IMR-90 (cell line): ENCODE results near the gene GJD2. TPM values are rescaled to one million over a fixed set of nuclear protein-coding genes. Genes with fewer than 3 reads are reported as not detected.

Experiments
- ATAC-seq: fragments of 200-7000 bp; cut with Tn5 transposase; 2 replicates; pipeline ENCODE4 v1.9.1; 2020; ENCODE audit warnings: low read depth, mild to moderate bottlenecking, moderate library complexity
- BruUV-seq: library from RNA; stranded (reverse); fragments of 400-500 nt; replicated peaks from 2 replicates; lab custom pipeline; 2021; lab: Mats Ljungman, UMichigan
- CTCF ChIA-PET: fragments of 300-600 bp; formaldehyde crosslinking; extraction: SDS; loops from one replicate; lab custom pipeline; 2021; ENCODE audit warnings: antibody characterized with exemption; lab: Yijun Ruan, JAX
- POLR2A ChIA-PET: fragments of 300-600 bp; sonication (Branson Sonifier 250); formaldehyde crosslinking; loops from one replicate; lab custom pipeline; 2022; ENCODE audit warnings: antibody characterized with exemption; ENCODE audit not compliant: unreplicated experiment; lab: Charles Lee
- DNase-seq: peaks from one replicate; pipeline ENCODE4 v3.0.0; 2013
- H2AFZ ChIP-seq: replicated peaks from 2 replicates; pipeline ENCODE3; 2013; ENCODE audit warnings: low read length, mild to moderate bottlenecking; ENCODE audit not compliant: poor library complexity
- H2AK5ac ChIP-seq: 2 replicates; pipeline ENCODE4 v1.6.1; 2013; ENCODE audit warnings: low read depth, low read length, inconsistent platforms
- H2AK9ac ChIP-seq: replicated peaks from 2 replicates; pipeline ENCODE3; 2013; ENCODE audit warnings: mild to moderate bottlenecking, low read depth, low read length, moderate library complexity; ENCODE audit not compliant: poor library complexity
- H2BK120ac ChIP-seq: 2 replicates; pipeline ENCODE4 v1.6.1; 2013; ENCODE audit warnings: low read depth, low read length, inconsistent platforms
- H2BK15ac ChIP-seq: 3 replicates; pipeline ENCODE4 v1.6.1; 2013; ENCODE audit warnings: low read depth, low read length, inconsistent platforms
- H2BK20ac ChIP-seq: 2 replicates; pipeline ENCODE4 v1.6.1; 2013; ENCODE audit warnings: low read depth, mild to moderate bottlenecking, inconsistent platforms, low read length, moderate library complexity
- H2BK5ac ChIP-seq: 2 replicates; pipeline ENCODE4 v1.6.1; 2013; ENCODE audit warnings: mild to moderate bottlenecking, low read depth, low read length, inconsistent platforms; ENCODE audit not compliant: poor library complexity, severe bottlenecking
- H3K14ac ChIP-seq: replicated peaks from 2 replicates; pipeline ENCODE4 v1.6.1; 2013; ENCODE audit warnings: low read depth, low read length, inconsistent platforms
- H3K18ac ChIP-seq: 2 replicates; pipeline ENCODE4 v1.6.1; 2013; ENCODE audit warnings: low read depth, low read length, control low read depth
- H3K23ac ChIP-seq: 2 replicates; pipeline ENCODE4 v1.6.1; 2013; ENCODE audit warnings: low read depth, low read length, inconsistent platforms
- H3K27ac ChIP-seq: 2 replicates; pipeline ENCODE4 v1.5.1; 2013; ENCODE audit warnings: mild to moderate bottlenecking, control low read depth, low read length; ENCODE audit not compliant: insufficient read depth
- H3K27me3 ChIP-seq: 2 replicates; pipeline ENCODE4 v1.6.1; 2013; ENCODE audit warnings: low read length; ENCODE audit not compliant: control insufficient read depth, insufficient read depth
- H3K36me3 ChIP-seq: 2 replicates; pipeline ENCODE4 v1.6.1; 2013; ENCODE audit warnings: low read length, mixed read lengths; ENCODE audit not compliant: control insufficient read depth, insufficient read depth
- H3K4ac ChIP-seq: 2 replicates; pipeline ENCODE4 v1.6.1; 2013; ENCODE audit warnings: low read depth, low read length, inconsistent platforms
- H3K4me1 ChIP-seq: 2 replicates; pipeline ENCODE4 v1.6.1; 2013; ENCODE audit warnings: low read length, mixed read lengths; ENCODE audit not compliant: control insufficient read depth, insufficient read depth
- H3K4me2 ChIP-seq: 2 replicates; pipeline ENCODE4 v1.6.1; 2013; ENCODE audit warnings: low read depth, mild to moderate bottlenecking, control low read depth, low read length, moderate library complexity
- H3K4me3 ChIP-seq: 2 replicates; pipeline ENCODE4 v1.5.1; 2013; ENCODE audit warnings: low read depth, mild to moderate bottlenecking, control low read depth, low read length, moderate library complexity; ENCODE audit not compliant: insufficient read depth
- H3K56ac ChIP-seq: 2 replicates; pipeline ENCODE4 v1.6.1; 2013; ENCODE audit warnings: low read length, inconsistent platforms; ENCODE audit not compliant: insufficient read depth; ENCODE audit errors: extremely low read depth
- H3K79me1 ChIP-seq, 2 experiments: 2 replicates each; pipeline ENCODE4 v1.6.1; 2013; ENCODE audit warnings: low read length in 2 of 2, inconsistent platforms in 1 of 2, low read depth in 1 of 2
- H3K9ac ChIP-seq: 2 replicates; pipeline ENCODE4 v1.6.1; 2013; ENCODE audit warnings: low read depth, low read length, control low read depth
- H3K9me1 ChIP-seq: 2 replicates; pipeline ENCODE4 v1.6.1; 2013; ENCODE audit warnings: low read length, inconsistent platforms; ENCODE audit not compliant: insufficient read depth
- H3K9me3 ChIP-seq: 2 replicates; pipeline ENCODE4 v1.6.1; 2013; ENCODE audit warnings: low read length; ENCODE audit not compliant: control insufficient read depth, insufficient read depth
- H4K20me1 ChIP-seq: 2 replicates; pipeline ENCODE4 v1.6.1; 2013; ENCODE audit warnings: low read length, inconsistent platforms; ENCODE audit not compliant: insufficient read depth
- H4K5ac ChIP-seq: 2 replicates; pipeline ENCODE4 v1.6.1; 2013; ENCODE audit warnings: mild to moderate bottlenecking, low read depth, low read length, control low read depth
- H4K8ac ChIP-seq, 2 experiments: 2 replicates each; pipeline ENCODE4 v1.6.1; 2013; ENCODE audit warnings: low read depth in 2 of 2, low read length in 2 of 2, control low read depth in 1 of 2, inconsistent platforms in 1 of 2
- H4K91ac ChIP-seq: 2 replicates; pipeline ENCODE4 v1.6.1; 2013; ENCODE audit warnings: low read depth, low read length, inconsistent platforms; ENCODE audit not compliant: insufficient read depth
- BHLHE40 ChIP-seq: fragments of 150-350 bp; IDR thresholded peaks from 2 replicates; pipeline ENCODE4 v1.6.1; 2016; ENCODE audit warnings: mild to moderate bottlenecking, low read depth, low read length
- CEBPB ChIP-seq: IDR thresholded peaks from 2 replicates; pipeline ENCODE4 v1.6.1; 2012; ENCODE audit warnings: low read depth, low read length, improper control_type of control experiment
- FOS ChIP-seq: fragments of 150-350 bp; IDR thresholded peaks from 2 replicates; pipeline ENCODE4 v1.6.1; 2016; ENCODE audit warnings: low read depth, low read length
- MAZ ChIP-seq: IDR thresholded peaks from 2 replicates; pipeline ENCODE4 v1.6.1; 2012; ENCODE audit warnings: low read depth, mild to moderate bottlenecking, low read length, improper control_type of control experiment, moderate library complexity, borderline replicate concordance
- NFE2L2 ChIP-seq: fragments of 150-350 bp; IDR thresholded peaks from 2 replicates; pipeline ENCODE4 v1.6.1; 2016; ENCODE audit warnings: low read depth, mild to moderate bottlenecking, low read length
- POLR2A ChIP-seq: IDR thresholded peaks from 2 replicates; pipeline ENCODE4 v1.6.1; 2012; ENCODE audit warnings: mild to moderate bottlenecking, low read depth, low read length
- RAD21 ChIP-seq: IDR thresholded peaks from 2 replicates; pipeline ENCODE4 v1.6.1; 2012; ENCODE audit warnings: low read length, improper control_type of control experiment
- RFX5 ChIP-seq: IDR thresholded peaks from 2 replicates; pipeline ENCODE4 v1.8.0; 2012; ENCODE audit warnings: low read depth, mild to moderate bottlenecking, low read length, moderate library complexity
- SMC3 ChIP-seq: fragments of 150-350 bp; IDR thresholded peaks from 2 replicates; pipeline ENCODE4 v1.6.1; 2016; ENCODE audit warnings: low read depth, mild to moderate bottlenecking, antibody characterized with exemption, low read length, moderate library complexity
- dilution Hi-C: fragments of 300-500 bp; cut with HindIII; formaldehyde crosslinking; loops from one replicate; pipeline ENCODE4 v1.14.3; 2018; ENCODE audit warnings: low sequenced_read_pairs; ENCODE audit not compliant: unreplicated experiment
- in situ Hi-C: fragments of 300-500 bp; cut with MboI; formaldehyde crosslinking; loops from 3 replicates; pipeline ENCODE4 v1.14.3; 2019; ENCODE audit warnings: low sequenced_read_pairs, inconsistent platforms, mixed read lengths
- intact Hi-C: fragments of 100-400 bp; cut with micrococcal nuclease; formaldehyde crosslinking; loops from 2 replicates; pipeline ENCODE4 v1.10.0; 2022
- polyA plus RNA-seq, 3 experiments: library from polyadenylated mRNA; depleted of rRNA; stranded (reverse); fragments of >200 nt; gene quantifications; 2 replicates each; pipeline ENCODE4 v1.2.3, GENCODE V29; 2012; ENCODE audit warnings: low replicate concordance in 1 of 3
- total RNA-seq: library from RNA; depleted of rRNA; stranded (reverse); fragments of >200 nt; gene quantifications from 2 replicates; pipeline ENCODE4 v1.2.3, GENCODE V29; 2012
- TF ChIP-seq, protein P1 (sequence below): conservative IDR thresholded peaks from 2 replicates; pipeline ENCODE4 v1.5.1; 2012; ENCODE audit warnings: mild to moderate bottlenecking, low read depth, low read length, improper control_type of control experiment
- TF ChIP-seq, protein P2 (sequence below): fragments of 150-350 bp; IDR thresholded peaks from 2 replicates; pipeline ENCODE4 v1.6.1; 2016; ENCODE audit warnings: low read depth, mild to moderate bottlenecking, low read length, moderate library complexity, borderline replicate concordance
- TF ChIP-seq, protein P3 (sequence below): fragments of 150-350 bp; IDR thresholded peaks from 2 replicates; pipeline ENCODE4 v1.6.1; 2017; ENCODE audit warnings: mild to moderate bottlenecking, antibody characterized with exemption, low read length, low read depth

Gene GJD2
- total and polyA plus RNA-seq, 2 of the 4 experiments (the other 2 are of a cell fraction): not detected

DNA sequence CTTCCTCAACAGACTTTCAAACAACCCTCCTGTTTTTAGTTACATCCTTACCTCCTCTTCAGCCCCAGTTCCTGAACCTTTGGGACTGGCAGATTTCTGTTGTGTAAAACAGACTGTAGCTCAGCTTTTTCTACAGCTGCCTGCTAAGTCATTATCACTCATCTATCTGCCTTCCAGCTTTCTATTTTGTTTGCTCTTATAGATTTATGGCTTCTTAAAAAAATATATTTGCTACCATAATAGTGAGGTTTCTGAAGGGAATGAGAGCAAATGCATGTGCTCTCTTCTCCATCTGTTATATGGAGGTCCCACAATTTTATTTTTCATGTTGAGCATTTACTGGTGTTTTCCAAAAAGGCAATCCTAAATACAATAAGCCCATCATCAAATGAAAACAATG lies 18.2 kb upstream of the GJD2 start:
- no peaks in the 10 kb centered on the region; the same call in 1 of the 2 replicates for H3K9me1 ChIP-seq
- H3K4me3 ChIP-seq: no peak overlapping the region
- TF ChIP-seq NFE2L2 (no peak), MAZ (no peak), FOS (no peak), BHLHE40 (no peak), RAD21 (no peak), SMC3 (no peak), CEBPB (no peak), POLR2A (no peak), RFX5 (no peak)
- TF ChIP-seq, protein P1, sequence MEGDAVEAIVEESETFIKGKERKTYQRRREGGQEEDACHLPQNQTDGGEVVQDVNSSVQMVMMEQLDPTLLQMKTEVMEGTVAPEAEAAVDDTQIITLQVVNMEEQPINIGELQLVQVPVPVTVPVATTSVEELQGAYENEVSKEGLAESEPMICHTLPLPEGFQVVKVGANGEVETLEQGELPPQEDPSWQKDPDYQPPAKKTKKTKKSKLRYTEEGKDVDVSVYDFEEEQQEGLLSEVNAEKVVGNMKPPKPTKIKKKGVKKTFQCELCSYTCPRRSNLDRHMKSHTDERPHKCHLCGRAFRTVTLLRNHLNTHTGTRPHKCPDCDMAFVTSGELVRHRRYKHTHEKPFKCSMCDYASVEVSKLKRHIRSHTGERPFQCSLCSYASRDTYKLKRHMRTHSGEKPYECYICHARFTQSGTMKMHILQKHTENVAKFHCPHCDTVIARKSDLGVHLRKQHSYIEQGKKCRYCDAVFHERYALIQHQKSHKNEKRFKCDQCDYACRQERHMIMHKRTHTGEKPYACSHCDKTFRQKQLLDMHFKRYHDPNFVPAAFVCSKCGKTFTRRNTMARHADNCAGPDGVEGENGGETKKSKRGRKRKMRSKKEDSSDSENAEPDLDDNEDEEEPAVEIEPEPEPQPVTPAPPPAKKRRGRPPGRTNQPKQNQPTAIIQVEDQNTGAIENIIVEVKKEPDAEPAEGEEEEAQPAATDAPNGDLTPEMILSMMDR: no peak
- TF ChIP-seq, protein P2, sequence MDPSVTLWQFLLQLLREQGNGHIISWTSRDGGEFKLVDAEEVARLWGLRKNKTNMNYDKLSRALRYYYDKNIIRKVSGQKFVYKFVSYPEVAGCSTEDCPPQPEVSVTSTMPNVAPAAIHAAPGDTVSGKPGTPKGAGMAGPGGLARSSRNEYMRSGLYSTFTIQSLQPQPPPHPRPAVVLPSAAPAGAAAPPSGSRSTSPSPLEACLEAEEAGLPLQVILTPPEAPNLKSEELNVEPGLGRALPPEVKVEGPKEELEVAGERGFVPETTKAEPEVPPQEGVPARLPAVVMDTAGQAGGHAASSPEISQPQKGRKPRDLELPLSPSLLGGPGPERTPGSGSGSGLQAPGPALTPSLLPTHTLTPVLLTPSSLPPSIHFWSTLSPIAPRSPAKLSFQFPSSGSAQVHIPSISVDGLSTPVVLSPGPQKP: no peak
- TF ChIP-seq, protein P3, sequence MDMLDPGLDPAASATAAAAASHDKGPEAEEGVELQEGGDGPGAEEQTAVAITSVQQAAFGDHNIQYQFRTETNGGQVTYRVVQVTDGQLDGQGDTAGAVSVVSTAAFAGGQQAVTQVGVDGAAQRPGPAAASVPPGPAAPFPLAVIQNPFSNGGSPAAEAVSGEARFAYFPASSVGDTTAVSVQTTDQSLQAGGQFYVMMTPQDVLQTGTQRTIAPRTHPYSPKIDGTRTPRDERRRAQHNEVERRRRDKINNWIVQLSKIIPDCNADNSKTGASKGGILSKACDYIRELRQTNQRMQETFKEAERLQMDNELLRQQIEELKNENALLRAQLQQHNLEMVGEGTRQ: no peak
- in situ Hi-C loops (no loop called here), intact Hi-C loops (no loop called here), dilution Hi-C loops (no loop called here)
- H3K18ac ChIP-seq: no peak overlapping the region
- H3K4me1 ChIP-seq: no peaks in the 10 kb centered on the region
- H2AFZ ChIP-seq: no peak overlapping the region
- no peak overlapping the region for H2AK9ac ChIP-seq
- no peak overlapping the region for H2BK5ac ChIP-seq
- BruUV-seq: no TSS peak
- no peak overlapping the region for H3K4ac ChIP-seq
- no peaks in the 10 kb centered on the region for H3K79me1 ChIP-seq
- DNase-seq (no peak), ATAC-seq (no peak)
- peaks cover 25% of the 10 kb centered on the region for H3K27me3 ChIP-seq
- H4K8ac ChIP-seq: no peak overlapping the region
- POLR2A ChIA-PET: no interaction called here
- no peak overlapping the region for H3K23ac ChIP-seq
- no peak overlapping the region for H4K91ac ChIP-seq
- H2BK120ac ChIP-seq: no peak overlapping the region
- H4K20me1 ChIP-seq: no peaks in the 10 kb centered on the region
- CTCF ChIA-PET: no interaction called here
- H3K4me2 ChIP-seq: no peak overlapping the region
- H3K9me3 ChIP-seq: no peaks in the 10 kb centered on the region
- H2BK15ac ChIP-seq: no peak overlapping the region
- H3K9ac ChIP-seq: no peak overlapping the region
- H3K14ac ChIP-seq: no peak overlapping the region
- no peak overlapping the region for H3K56ac ChIP-seq
- no peak overlapping the region for H2AK5ac ChIP-seq
- H3K27ac ChIP-seq: no peak overlapping the region
- H4K5ac ChIP-seq: no peak overlapping the region
- no peaks in the 10 kb centered on the region for H3K36me3 ChIP-seq
- no peak overlapping the region for H2BK20ac ChIP-seq
